Omental fat pad (tissue), 4 donors: ENCODE data around the gene MRPL23. TPM values are rescaled to one million over a fixed set of nuclear protein-coding genes. Genes with fewer than 3 reads are reported as not detected.

Source experiments
- ATAC-seq: fragments of 150-250 bp; one replicate; pipeline ENCODE4 v1.9.1; 2016; ENCODE audit warnings: mild to moderate bottlenecking, moderate library complexity; ENCODE audit not compliant: low FRiP score
- DNase-seq: peaks from one replicate; pipeline ENCODE4 v3.0.0-alpha.2; 2019; ENCODE audit warnings: low spot score
- CTCF ChIP-seq, 3 donors: fragments of 450-650 bp; IDR thresholded peaks; one replicate each; pipeline ENCODE4 v1.5.1; 2016 to 2017; ENCODE audit warnings: antibody characterized with exemption in 3 of 3, mild to moderate bottlenecking in 3 of 3, moderate library complexity in 2 of 3
- total RNA-seq, 4 donors: library from RNA; depleted of rRNA; stranded (reverse); fragments of >200 nt; gene quantifications; one replicate each; pipeline ENCODE4 v1.1.0, GENCODE V29; 2016

MRPL23 gene
- 100 to 1,000 TPM in 3 of 4 donors, 10 to 100 TPM in 1; 82.3 to 114 (median 111) TPM for total RNA-seq

DNA sequence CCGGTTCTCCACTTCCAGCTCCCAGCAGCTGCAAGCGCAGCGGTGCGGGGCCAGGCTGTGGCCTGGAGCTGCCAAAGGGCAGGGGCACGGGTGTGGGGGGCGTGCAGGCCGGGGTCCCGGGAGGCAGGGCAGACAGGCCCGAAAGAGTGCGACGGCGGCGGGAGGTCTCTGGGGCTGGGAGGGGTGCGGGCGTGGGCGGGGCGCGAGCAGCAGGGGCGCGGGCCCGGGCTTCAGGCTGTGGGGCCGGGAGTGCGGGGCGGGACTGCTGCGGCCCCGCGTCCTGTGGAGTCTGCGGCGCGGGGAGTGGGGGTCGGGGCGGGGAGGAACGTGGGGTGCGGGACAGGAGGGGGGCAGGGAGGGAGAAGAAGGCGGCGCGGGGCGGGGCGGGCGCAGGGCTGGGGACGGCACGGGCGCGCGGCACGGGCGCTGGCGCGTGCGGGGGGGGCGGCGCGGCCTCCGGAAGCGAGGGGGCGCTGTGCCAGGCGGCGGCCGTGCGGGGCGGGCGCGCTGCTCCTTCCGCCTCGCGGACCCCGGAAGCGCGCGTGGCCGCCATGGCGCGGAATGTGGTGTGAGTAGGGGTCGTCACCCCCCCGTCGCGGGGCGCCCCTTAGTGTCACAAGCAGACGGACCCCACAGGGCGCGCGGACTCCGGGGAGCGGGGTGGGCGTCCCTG lies at the start of gene MRPL23:
TSS of gene MRPL23 (plus strand) at position 521 of the 673 bp plus-strand sequence. CDS start at position 552, 31 bp downstream.
- TF ChIP-seq CTCF (IDR thresholded peaks at IDR 0.05), result no peak
- DNase-seq (no peak), ATAC-seq (peak; percentile 69)

GRCh38 chr11:1899090-1899489 lies 48.0 kb upstream of the MRPL23 start:
- DNase-seq, result no peak
- TF ChIP-seq CTCF (IDR thresholded peaks at IDR 0.05), result no peak
- no peak for ATAC-seq

GRCh38 chr11:1899686-1900085 lies 47.4 kb upstream of the MRPL23 start:
- DNase-seq (no peak), ATAC-seq (no peak)
- no peak for TF ChIP-seq CTCF (IDR thresholded peaks at IDR 0.05)

DNA sequence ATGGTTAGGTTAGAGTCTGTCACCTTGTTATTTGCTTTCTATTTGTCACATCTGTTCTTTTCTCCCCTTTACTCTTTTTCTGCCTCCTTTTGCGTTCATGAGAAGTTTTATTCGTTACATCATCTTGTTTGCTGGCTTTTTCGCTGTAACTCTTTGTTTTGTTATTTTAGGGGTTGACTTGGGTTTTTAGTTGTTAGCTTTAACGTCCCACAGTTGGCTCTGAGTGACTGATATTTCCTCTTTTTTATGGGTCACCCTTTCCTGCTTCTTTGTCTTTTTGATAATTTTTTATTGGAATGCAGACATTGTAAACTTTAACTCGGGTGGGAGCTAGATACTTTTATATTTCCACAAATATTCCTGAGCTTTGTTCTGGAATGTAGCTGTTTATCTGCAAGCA lies 41.0 kb upstream of the MRPL23 start:
- ATAC-seq (no peak), DNase-seq (no peak)

GRCh38 chr11:1906611-1907423 lies 40.3 kb upstream of the MRPL23 start:
- no peak for TF ChIP-seq CTCF (IDR thresholded peaks at IDR 0.05)
- DNase-seq, result no peak
- ATAC-seq, result no peak

More for the DNA sequence above, 41.0 kb upstream of the MRPL23 start:
- TF ChIP-seq CTCF (IDR thresholded peaks at IDR 0.05), result no peak

DNA sequence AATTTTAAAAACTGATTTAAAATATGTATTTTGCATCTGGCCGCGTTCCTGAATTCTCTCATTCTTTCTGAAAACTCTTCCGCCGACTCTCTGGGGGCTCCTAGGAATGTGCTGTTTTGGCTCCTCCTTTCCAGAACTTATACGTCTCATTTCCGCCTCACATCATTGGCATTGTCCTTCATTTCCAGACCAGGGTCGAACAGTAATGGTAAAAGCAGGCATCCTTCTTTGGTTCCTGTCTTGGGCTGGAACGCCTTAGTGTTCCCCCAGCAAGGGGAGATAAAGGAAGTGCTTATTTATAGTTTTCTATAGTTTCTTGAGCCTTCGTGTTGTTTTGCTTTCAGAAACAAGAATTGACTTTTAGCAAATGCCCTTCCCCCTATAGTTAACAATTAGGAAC lies 38.5 kb upstream of the MRPL23 start:
- DNase-seq (no peak), ATAC-seq (no peak)
- TF ChIP-seq CTCF (IDR thresholded peaks at IDR 0.05), result no peak
